Caco-2 (cell line): ENCODE data around the gene SRGAP1. TPM values are rescaled to one million over a fixed set of nuclear protein-coding genes. Genes with fewer than 3 reads are reported as not detected.

Experiments
- BruUV-seq: library from RNA; stranded (reverse); fragments of 400-500 nt; replicated peaks from 2 replicates; lab custom pipeline; 2021; lab: Mats Ljungman, UMichigan
- CTCF ChIA-PET: fragments of 300-600 bp; sonication (Branson Sonifier 250); formaldehyde crosslinking; loops from one replicate; lab custom pipeline; 2022; ENCODE audit warnings: antibody characterized with exemption; lab: Charles Lee
- POLR2A ChIA-PET: fragments of 300-600 bp; sonication (Branson Sonifier 250); formaldehyde crosslinking; loops from one replicate; lab custom pipeline; 2022; ENCODE audit warnings: antibody characterized with exemption; lab: Charles Lee
- DNase-seq, 2 experiments: peaks; one replicate each; pipeline versions ENCODE4 v3.0.0 to v3.0.0-alpha.2; 2020 to 2022
- H3K27me3 ChIP-seq: replicated peaks from 2 replicates; pipeline ENCODE4 v1.6.0; 2011; ENCODE audit warnings: low read length; ENCODE audit not compliant: control insufficient read depth, insufficient read depth
- H3K36me3 ChIP-seq: 2 replicates; pipeline ENCODE4 v1.5.1; 2011; ENCODE audit warnings: low read length; ENCODE audit not compliant: control insufficient read depth, insufficient read depth
- H3K4me1 ChIP-seq: fragments of 250-450 bp; sonication (Bioruptor Pico); 2 replicates; pipeline ENCODE4 v1.5.1; 2020; ENCODE audit warnings: mild to moderate bottlenecking
- H3K4me3 ChIP-seq: 2 replicates; pipeline ENCODE4 v1.5.1; 2011; ENCODE audit warnings: low read depth, mild to moderate bottlenecking, control low read depth, low read length
- H3K9me3 ChIP-seq: fragments of 250-450 bp; sonication (Bioruptor Pico); 2 replicates; pipeline ENCODE4 v1.5.1; 2020; ENCODE audit warnings: mild to moderate bottlenecking, moderate library complexity
- H3K27ac Mint-ChIP-seq: one replicate; pipeline ENCODE4 v1.8.0; 2022; ENCODE audit warnings: mixed read lengths; ENCODE audit not compliant: unreplicated experiment
- H3K27me3 Mint-ChIP-seq: one replicate; pipeline ENCODE4 v1.8.0; 2022; ENCODE audit warnings: mixed read lengths; ENCODE audit not compliant: insufficient read depth, unreplicated experiment
- H3K36me3 Mint-ChIP-seq: one replicate; pipeline ENCODE4 v1.8.0; 2022; ENCODE audit warnings: mild to moderate bottlenecking, mixed read lengths; ENCODE audit not compliant: insufficient read depth, unreplicated experiment
- H3K4me1 Mint-ChIP-seq: one replicate; pipeline ENCODE4 v1.8.0; 2022; ENCODE audit warnings: low read depth, mixed read lengths; ENCODE audit not compliant: unreplicated experiment
- H3K4me3 Mint-ChIP-seq: one replicate; pipeline ENCODE4 v1.8.0; 2022; ENCODE audit warnings: mild to moderate bottlenecking, moderate library complexity, mixed read lengths; ENCODE audit not compliant: unreplicated experiment
- H3K9me3 Mint-ChIP-seq: one replicate; pipeline ENCODE4 v1.8.0; 2022; ENCODE audit warnings: mixed read lengths; ENCODE audit not compliant: unreplicated experiment
- CTCF ChIP-seq, 2 experiments: fragments of 200-600 bp in 1 of 2; IDR thresholded peaks; 1 replicate in 1 of 2; 2 replicates in 1 of 2; pipeline versions ENCODE4 v1.5.1 to v1.8.0; 2011 to 2022; ENCODE audit warnings: antibody characterized with exemption in 1 of 2, control low read depth in 1 of 2, inconsistent platforms in 1 of 2, low read depth in 1 of 2, low read length in 1 of 2, mild to moderate bottlenecking in 1 of 2, moderate library complexity in 1 of 2; ENCODE audit not compliant: insufficient read depth in 1 of 2, severe bottlenecking in 1 of 2, unreplicated experiment in 1 of 2
- intact Hi-C: fragments of 100-400 bp; cut with micrococcal nuclease; formaldehyde crosslinking; loops from one replicate; pipeline ENCODE4 v1.10.0; 2022; ENCODE audit not compliant: unreplicated experiment
- total RNA-seq: library from RNA; stranded (reverse); gene quantifications from 2 replicates; pipeline ENCODE4 v1.2.3, GENCODE V29; 2022

SRGAP1 gene
- total RNA-seq, 1 experiment from 2014 or later: 22.1 TPM

GRCh38 chr12:63828867-63829266, 15.6 kb upstream of the SRGAP1 start:
- POLR2A ChIA-PET: no interaction called here
- Histone ChIP-seq H3K36me3 (no peaks in the 10 kb centered on the region), H3K4me1 (no peaks in the 10 kb centered on the region), H3K27me3 (no peaks in the 10 kb centered on the region), H3K9me3 (0 out of 2 replicates have a peak, but pooled peaks cover 6% of the 10 kb centered on the region), H3K4me3 (no peak overlapping the region)
- no peak overlapping the region for H3K27ac Mint-ChIP-seq
- no peaks in the 10 kb centered on the region for H3K36me3 Mint-ChIP-seq
- CTCF ChIA-PET: no interaction called here
- H3K4me3 Mint-ChIP-seq: no peak overlapping the region
- no peak for DNase-seq
- no peak for TF ChIP-seq CTCF (IDR thresholded peaks at IDR 0.05; ENCODE audit: insufficient read depth in 1 of 2, low read depth in 1 of 2, low read length in 1 of 2, severe bottlenecking in 1 of 2, unreplicated experiment in 1 of 2)
- no peaks in the 10 kb centered on the region for H3K27me3 Mint-ChIP-seq
- no peaks in the 10 kb centered on the region for H3K4me1 Mint-ChIP-seq
- BruUV-seq: no TSS peak
- peaks cover 11% of the 10 kb centered on the region for H3K9me3 Mint-ChIP-seq
- intact Hi-C loops: no loop called here

- Histone ChIP-seq H3K4me3 (no peak overlapping the region), H3K27me3 (no peaks in the 10 kb centered on the region), H3K4me1 (no peaks in the 10 kb centered on the region), H3K9me3 (no peaks in the 10 kb centered on the region), H3K36me3 (no peaks in the 10 kb centered on the region)
- BruUV-seq: no TSS peak
- no peak overlapping the region for H3K4me3 Mint-ChIP-seq
- H3K9me3 Mint-ChIP-seq: no peaks in the 10 kb centered on the region
- H3K27me3 Mint-ChIP-seq: no peaks in the 10 kb centered on the region
- POLR2A ChIA-PET: no interaction called here
- H3K36me3 Mint-ChIP-seq: peaks cover 5% of the 10 kb centered on the region
- DNase-seq: no peak
- H3K4me1 Mint-ChIP-seq: peaks cover 6% of the 10 kb centered on the region
- CTCF ChIA-PET: no interaction called here
- H3K27ac Mint-ChIP-seq: no peak overlapping the region
- intact Hi-C loops: no loop called here
- no peak for TF ChIP-seq CTCF (IDR thresholded peaks at IDR 0.05; ENCODE audit: insufficient read depth in 1 of 2, low read depth in 1 of 2, low read length in 1 of 2, severe bottlenecking in 1 of 2, unreplicated experiment in 1 of 2)
These were observed 8.5 kb upstream of the SRGAP1 start for GRCh38 chr12:63836046-63836445.

- Histone ChIP-seq H3K4me1 (no peaks in the 10 kb centered on the region), H3K9me3 (no peaks in the 10 kb centered on the region), H3K4me3 (no peak overlapping the region), H3K27me3 (no peaks in the 10 kb centered on the region), H3K36me3 (no peaks in the 10 kb centered on the region)
- BruUV-seq: no TSS peak
- Mint-ChIP-seq H3K4me1 (peaks cover 13% of the 10 kb centered on the region), H3K9me3 (no peaks in the 10 kb centered on the region), H3K4me3 (no peak overlapping the region), H3K27ac (no peak overlapping the region), H3K27me3 (no peaks in the 10 kb centered on the region), H3K36me3 (peaks cover 5% of the 10 kb centered on the region)
- ChIA-PET CTCF (no interaction called here), POLR2A (no interaction called here)
- intact Hi-C loops: no loop called here
- TF ChIP-seq CTCF (IDR thresholded peaks at IDR 0.05; ENCODE audit: insufficient read depth in 1 of 2, low read depth in 1 of 2, low read length in 1 of 2, severe bottlenecking in 1 of 2, unreplicated experiment in 1 of 2): no peak
- DNase-seq: no peak
These were observed 7.6 kb upstream of the SRGAP1 start for GRCh38 chr12:63836936-63837335.
